PC-3 (cell line): ENCODE measurements around the gene VEGFA.

Source experiments
- EZH2 ChIP-seq: fragments of 300-600 bp; sonication (generic); IDR thresholded peaks from one replicate; pipeline ENCODE4 v1.6.1; 2017; ENCODE audit warnings: antibody characterized with exemption, mild to moderate bottlenecking, low read length; ENCODE audit not compliant: unreplicated experiment
- EZH2phosphoT487 ChIP-seq: fragments of 300-600 bp; sonication (generic); IDR thresholded peaks from 2 replicates; pipeline ENCODE4 v1.6.1; 2018; ENCODE audit warnings: mild to moderate bottlenecking, antibody characterized with exemption, low read length, borderline replicate concordance
- TF ChIP-seq, protein P1 (sequence below): fragments of 300-600 bp; sonication (generic); conservative IDR thresholded peaks from 2 replicates; pipeline ENCODE4 v1.5.1; 2017; ENCODE audit warnings: antibody characterized with exemption, low read depth, mild to moderate bottlenecking, low read length

DNA sequence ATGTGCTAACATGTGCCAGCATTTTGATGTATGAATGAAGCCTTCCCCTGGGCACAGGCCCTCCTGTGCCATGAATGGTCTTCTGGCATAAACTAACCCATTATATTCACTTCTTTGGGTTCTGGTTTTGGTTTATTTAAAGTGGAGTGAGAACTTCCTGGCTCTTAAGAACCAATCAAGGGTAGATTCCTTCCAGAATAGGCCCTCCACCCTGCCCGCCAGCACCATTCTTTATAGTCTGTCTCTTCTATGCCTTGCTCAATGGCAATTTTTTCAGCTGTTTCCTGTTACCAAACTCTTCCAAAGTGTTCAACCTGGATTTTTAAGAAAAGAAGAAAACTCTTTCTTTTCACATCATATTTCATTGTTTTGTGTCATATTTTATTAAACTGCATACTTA, 44.1 kb downstream of the VEGFA start:
- TF ChIP-seq, protein P1, sequence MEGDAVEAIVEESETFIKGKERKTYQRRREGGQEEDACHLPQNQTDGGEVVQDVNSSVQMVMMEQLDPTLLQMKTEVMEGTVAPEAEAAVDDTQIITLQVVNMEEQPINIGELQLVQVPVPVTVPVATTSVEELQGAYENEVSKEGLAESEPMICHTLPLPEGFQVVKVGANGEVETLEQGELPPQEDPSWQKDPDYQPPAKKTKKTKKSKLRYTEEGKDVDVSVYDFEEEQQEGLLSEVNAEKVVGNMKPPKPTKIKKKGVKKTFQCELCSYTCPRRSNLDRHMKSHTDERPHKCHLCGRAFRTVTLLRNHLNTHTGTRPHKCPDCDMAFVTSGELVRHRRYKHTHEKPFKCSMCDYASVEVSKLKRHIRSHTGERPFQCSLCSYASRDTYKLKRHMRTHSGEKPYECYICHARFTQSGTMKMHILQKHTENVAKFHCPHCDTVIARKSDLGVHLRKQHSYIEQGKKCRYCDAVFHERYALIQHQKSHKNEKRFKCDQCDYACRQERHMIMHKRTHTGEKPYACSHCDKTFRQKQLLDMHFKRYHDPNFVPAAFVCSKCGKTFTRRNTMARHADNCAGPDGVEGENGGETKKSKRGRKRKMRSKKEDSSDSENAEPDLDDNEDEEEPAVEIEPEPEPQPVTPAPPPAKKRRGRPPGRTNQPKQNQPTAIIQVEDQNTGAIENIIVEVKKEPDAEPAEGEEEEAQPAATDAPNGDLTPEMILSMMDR, result no peak
- TF ChIP-seq EZH2 (no peak), EZH2phosphoT487 (no peak)
